BLaER1 treated with 17β-estradiol and CSF1 and Interleukin-3, amounts not matched to agents 10 nM and 100 nM (cell line): ENCODE measurements around the gene MPLKIP.
A peak's percentile ranks its signal among the peaks of the same experiment; 100 is the strongest.

Source experiments
- H3K27ac ChIP-seq, 11 experiments: shearing (Covaris generic); formaldehyde crosslinking; 2 replicates each; pipeline ENCODE4 v1.8.1; 2022
- H3K27me3 ChIP-seq, 11 experiments: shearing (Covaris generic); formaldehyde crosslinking; 2 replicates each; pipeline ENCODE4 v1.8.1; 2022
- H3K36me3 ChIP-seq, 11 experiments: shearing (Covaris generic); formaldehyde crosslinking; 2 replicates each; pipeline ENCODE4 v1.8.1; 2022
- H3K4me1 ChIP-seq, 10 experiments: shearing (Covaris generic); formaldehyde crosslinking; 2 replicates each; pipeline ENCODE4 v1.8.1; 2022
- H3K4me2 ChIP-seq, 11 experiments: shearing (Covaris generic); formaldehyde crosslinking; 2 replicates each; pipeline ENCODE4 v1.8.1; 2022
- H3K4me3 ChIP-seq, 10 experiments: shearing (Covaris generic); formaldehyde crosslinking; 2 replicates each; pipeline ENCODE4 v1.8.1; 2022
- H3K9ac ChIP-seq, 11 experiments: shearing (Covaris generic); formaldehyde crosslinking; 2 replicates each; pipeline ENCODE4 v1.8.1; 2022
- H3K9me3 ChIP-seq, 11 experiments: shearing (Covaris generic); formaldehyde crosslinking; replicated peaks in 1 of 11; 2 replicates each; pipeline ENCODE4 v1.8.1; 2022
- H4K20me1 ChIP-seq, 11 experiments: shearing (Covaris generic); formaldehyde crosslinking; 2 replicates each; pipeline ENCODE4 v1.8.1; 2022
- Cebpa-rat ChIP-seq, 11 experiments: shearing (Covaris generic); IDR thresholded peaks; 2 replicates each; pipeline ENCODE4 v1.8.1; 2022

The MPLKIP gene

GRCh38 chr7:40093631-40094350, 40.6 kb downstream of the MPLKIP start:
- TF ChIP-seq Cebpa-rat (IDR thresholded peaks at IDR 0.05), result no peak
- H3K9ac ChIP-seq, result no peak overlapping the region
- H3K27ac ChIP-seq, result no peak overlapping the region
- no peak overlapping the region for H3K4me3 ChIP-seq
- H4K20me1 ChIP-seq, result peaks cover 0 to 47% (median 14%) of the 10 kb centered on the region in 11 experiments; a peak in 10 of 22 replicates
- H3K36me3 ChIP-seq, result peaks cover 78 to 97% (median 84%) of the 10 kb centered on the region in 11 experiments
- no peaks in the 10 kb centered on the region for H3K27me3 ChIP-seq
- H3K4me2 ChIP-seq, result no peak overlapping the region
- H3K9me3 ChIP-seq, result no peaks in the 10 kb centered on the region
- no peaks in the 10 kb centered on the region for H3K4me1 ChIP-seq

GRCh38 chr7:40092182-40092581, 42.2 kb downstream of the MPLKIP start:
- no peak overlapping the region for H3K4me3 ChIP-seq
- no peak overlapping the region for H3K9ac ChIP-seq
- H3K9me3 ChIP-seq, result no peaks in the 10 kb centered on the region
- H3K4me1 ChIP-seq, result no peaks in the 10 kb centered on the region
- no peak for TF ChIP-seq Cebpa-rat (IDR thresholded peaks at IDR 0.05)
- H4K20me1 ChIP-seq, result peaks cover 0 to 40% (median 14%) of the 10 kb centered on the region in 11 experiments; a peak in 10 of 22 replicates
- H3K36me3 ChIP-seq, result peaks cover 85 to 100% (median 93%) of the 10 kb centered on the region in 11 experiments
- H3K27me3 ChIP-seq, result no peaks in the 10 kb centered on the region
- no peak overlapping the region for H3K4me2 ChIP-seq
- no peak overlapping the region for H3K27ac ChIP-seq

GRCh38 chr7:40077849-40078248, 56.6 kb downstream of the MPLKIP start:
- Histone ChIP-seq H3K4me2 (peak overlapping the region in 1 of 11 experiments; percentile 21; a peak in 1 of 22 replicates), H4K20me1 (no peaks in the 10 kb centered on the region), H3K4me3 (no peak overlapping the region), H3K9me3 (no peaks in the 10 kb centered on the region), H3K4me1 (peaks cover 0 to 9% (median 0%) of the 10 kb centered on the region in 10 experiments; a peak in 2 of 20 replicates), H3K36me3 (peaks cover 41 to 57% (median 47%) of the 10 kb centered on the region in 11 experiments), H3K9ac (no peak overlapping the region), H3K27ac (0 out of 22 replicates have a peak overlapping the region, but pooled peaks of 1 of the 11 experiments have one; percentile 23), H3K27me3 (no peaks in the 10 kb centered on the region)
- no peak for TF ChIP-seq Cebpa-rat (IDR thresholded peaks at IDR 0.05)
